Esophagus squamous epithelium (tissue), 5 donors: ENCODE data around the gene KIAA1191. TPM values are rescaled to one million over a fixed set of nuclear protein-coding genes. Genes with fewer than 3 reads are reported as not detected.

Experiments
- DNase-seq: peaks from one replicate; lab custom pipeline; 2025; lab: John Stamatoyannopoulos, UW
- H3K27ac ChIP-seq, 4 donors: fragments of 200-600 bp; sonication (generic); one replicate each; pipeline ENCODE4 v1.5.1; 2016 to 2019; ENCODE audit warnings: mild to moderate bottlenecking in 1 of 4
- H3K27me3 ChIP-seq, 4 donors: fragments of 200-600 bp; sonication (generic); 1 replicate in 3 of 4; 2 replicates in 1 of 4; pipeline versions ENCODE4 v1.5.1 to v1.6.0; 2017 to 2021; ENCODE audit warnings: antibody characterized with exemption in 1 of 4
- H3K36me3 ChIP-seq, 3 donors: fragments of 200-600 bp; sonication (generic); one replicate each; pipeline ENCODE4 v1.5.1; 2016 to 2019
- H3K4me1 ChIP-seq, 3 donors: fragments of 200-600 bp; sonication (generic); one replicate each; pipeline ENCODE4 v1.5.1; 2017 to 2019
- H3K4me3 ChIP-seq, 4 donors: fragments of 200-600 bp; sonication (generic); 1 replicate in 3 of 4; 2 replicates in 1 of 4; pipeline ENCODE4 v1.5.1; 2016 to 2019; ENCODE audit warnings: mild to moderate bottlenecking in 2 of 4, moderate library complexity in 1 of 4
- H3K9me3 ChIP-seq, 3 donors: fragments of 200-600 bp; sonication (generic); one replicate each; pipeline ENCODE4 v1.5.1; 2016 to 2019
- POLR2A ChIP-seq, 4 donors: fragments of 450-650 bp; IDR thresholded peaks; one replicate each; pipeline ENCODE4 v1.6.1; 2017; ENCODE audit warnings: antibody characterized with exemption in 4 of 4, mild to moderate bottlenecking in 4 of 4, moderate library complexity in 3 of 4
- WGBS, 2 donors: methylation state at CpG; one replicate each; pipeline ENCODE4 v1.1.5; 2018; 5-methylcytosine and 5-hydroxymethylcytosine counted together
- intact Hi-C: fragments of 100-400 bp; cut with DNase I; formaldehyde crosslinking; loops from one replicate; pipeline ENCODE4 v1.15.0; 2022
- total RNA-seq, 4 donors: library from RNA; depleted of rRNA; stranded (reverse); fragments of >200 nt; gene quantifications; one replicate each; pipeline ENCODE4 v1.1.0, GENCODE V29; 2016
- TF ChIP-seq, protein P1 (sequence below), 6 experiments: fragments of 450-650 bp in 4 of 6; fragments of 200-600 bp in 2 of 6; sonication (generic) in 2 of 6; IDR thresholded peaks; one replicate each; pipeline ENCODE4 v1.5.1; 2016 to 2019; ENCODE audit warnings: antibody characterized with exemption in 6 of 6, mild to moderate bottlenecking in 4 of 6, moderate library complexity in 4 of 6
- donor health status: DM: yes; HTN: yes; CAD: no.

The KIAA1191 gene
- total RNA-seq, 4 donors from 2014 or later: 57.0 to 99.9 (median 73.7) TPM

DNA sequence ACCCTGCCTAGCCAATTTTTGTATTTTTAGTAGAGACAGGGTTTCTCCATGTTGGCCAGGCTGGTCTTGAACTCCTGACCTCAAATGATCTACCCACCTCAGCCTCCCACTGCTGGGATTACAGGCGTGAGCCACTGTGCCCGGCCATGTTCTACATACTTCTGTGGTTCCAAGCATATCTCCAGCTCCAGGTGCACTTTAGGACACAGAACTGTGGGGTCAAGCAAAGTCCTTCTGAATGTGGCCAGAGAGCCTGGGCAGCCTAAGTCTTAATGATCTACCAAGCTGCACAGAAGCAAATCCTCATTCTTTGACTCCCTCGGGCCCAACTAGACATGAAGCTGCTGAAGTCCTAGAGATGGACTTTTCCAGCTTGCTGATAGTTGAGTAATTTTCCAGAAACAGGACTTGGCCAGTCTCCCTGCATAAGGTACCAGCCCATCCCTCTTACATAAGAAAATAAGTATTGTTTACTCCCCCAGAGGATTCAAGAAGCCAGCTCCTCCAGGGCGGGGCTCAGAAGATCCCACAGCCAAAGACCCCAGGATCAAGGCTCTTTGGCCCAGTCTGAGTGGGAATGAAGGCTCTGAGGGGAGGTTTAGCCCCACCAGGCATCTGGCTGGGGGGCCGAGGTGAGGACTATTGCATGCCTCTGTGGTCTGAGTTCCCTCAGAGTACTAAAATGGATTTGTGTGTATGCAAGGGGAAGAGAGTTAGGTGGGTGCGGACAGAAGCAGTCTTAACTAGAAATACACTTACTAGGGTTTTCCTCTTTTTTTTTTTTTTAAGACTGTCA is 46.1 kb upstream of the KIAA1191 start:
- H3K36me3 ChIP-seq: peaks cover 0 to 64% (median 20%) of the 10 kb centered on the region in 3 donors
- intact Hi-C loops: no loop called here
- no peaks in the 10 kb centered on the region for H3K27me3 ChIP-seq
- no peak for DNase-seq
- peak overlapping the region; percentile 73 to 99 (median 84) for H3K27ac ChIP-seq
- H3K4me1 ChIP-seq: peaks cover 53 to 100% (median 56%) of the 10 kb centered on the region in 3 donors
- H3K9me3 ChIP-seq: no peaks in the 10 kb centered on the region
- peak overlapping the region in 1 of 4 donors; percentile 10 for H3K4me3 ChIP-seq
- no peak for TF ChIP-seq POLR2A (IDR thresholded peaks at IDR 0.05)
- TF ChIP-seq, protein P1, sequence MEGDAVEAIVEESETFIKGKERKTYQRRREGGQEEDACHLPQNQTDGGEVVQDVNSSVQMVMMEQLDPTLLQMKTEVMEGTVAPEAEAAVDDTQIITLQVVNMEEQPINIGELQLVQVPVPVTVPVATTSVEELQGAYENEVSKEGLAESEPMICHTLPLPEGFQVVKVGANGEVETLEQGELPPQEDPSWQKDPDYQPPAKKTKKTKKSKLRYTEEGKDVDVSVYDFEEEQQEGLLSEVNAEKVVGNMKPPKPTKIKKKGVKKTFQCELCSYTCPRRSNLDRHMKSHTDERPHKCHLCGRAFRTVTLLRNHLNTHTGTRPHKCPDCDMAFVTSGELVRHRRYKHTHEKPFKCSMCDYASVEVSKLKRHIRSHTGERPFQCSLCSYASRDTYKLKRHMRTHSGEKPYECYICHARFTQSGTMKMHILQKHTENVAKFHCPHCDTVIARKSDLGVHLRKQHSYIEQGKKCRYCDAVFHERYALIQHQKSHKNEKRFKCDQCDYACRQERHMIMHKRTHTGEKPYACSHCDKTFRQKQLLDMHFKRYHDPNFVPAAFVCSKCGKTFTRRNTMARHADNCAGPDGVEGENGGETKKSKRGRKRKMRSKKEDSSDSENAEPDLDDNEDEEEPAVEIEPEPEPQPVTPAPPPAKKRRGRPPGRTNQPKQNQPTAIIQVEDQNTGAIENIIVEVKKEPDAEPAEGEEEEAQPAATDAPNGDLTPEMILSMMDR (IDR thresholded peaks at IDR 0.05): no peak
- 66 to 72% methylated on average over 3 of the region's 6 CpGs for WGBS, 2 donors

DNA sequence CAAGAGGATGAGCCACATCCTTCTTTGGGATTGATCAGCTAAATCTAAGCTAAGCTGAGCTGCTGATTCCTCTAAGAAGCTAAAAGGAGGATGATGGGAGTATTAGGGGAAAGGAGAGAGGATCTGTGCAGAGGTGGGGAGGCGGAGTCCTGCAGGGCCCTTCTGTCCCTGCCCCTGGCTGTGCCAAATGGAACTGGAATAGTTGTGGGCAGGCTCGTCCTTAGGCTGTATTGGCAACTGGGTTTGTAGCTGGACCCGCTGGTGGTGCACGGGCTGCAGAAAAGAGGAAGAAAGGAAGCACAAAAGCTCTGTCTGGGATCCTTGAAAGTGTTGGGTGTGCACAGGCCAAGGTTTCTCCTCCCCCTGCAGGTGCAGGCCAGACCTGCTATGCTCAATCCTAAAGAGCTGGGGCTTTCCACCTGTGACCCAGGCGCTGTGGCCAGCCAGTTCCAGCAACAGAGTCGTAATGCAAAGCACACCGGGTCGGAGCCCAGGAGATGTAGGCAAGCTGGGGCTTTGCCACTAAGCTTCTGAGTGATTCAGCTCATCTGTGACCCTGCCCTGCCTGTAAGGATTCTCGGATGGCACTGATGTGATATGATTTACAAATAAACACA is 45.0 kb upstream of the KIAA1191 start:
- Histone ChIP-seq H3K36me3 (peaks cover 0 to 72% (median 20%) of the 10 kb centered on the region in 3 donors), H3K9me3 (no peaks in the 10 kb centered on the region), H3K4me3 (no peak overlapping the region), H3K27ac (peak overlapping the region; percentile 73 to 99 (median 84)), H3K4me1 (peaks cover 49 to 100% (median 58%) of the 10 kb centered on the region in 3 donors), H3K27me3 (no peaks in the 10 kb centered on the region)
- WGBS, 2 donors: 49 to 83% methylated on average over 9 of the region's 9 CpGs
- no peak for DNase-seq
- intact Hi-C loops: no loop called here
- TF ChIP-seq, protein P1 (IDR thresholded peaks at IDR 0.05): peak in 2 of 6 experiments; percentile 12 to 22
- TF ChIP-seq POLR2A (IDR thresholded peaks at IDR 0.05): no peak

DNA sequence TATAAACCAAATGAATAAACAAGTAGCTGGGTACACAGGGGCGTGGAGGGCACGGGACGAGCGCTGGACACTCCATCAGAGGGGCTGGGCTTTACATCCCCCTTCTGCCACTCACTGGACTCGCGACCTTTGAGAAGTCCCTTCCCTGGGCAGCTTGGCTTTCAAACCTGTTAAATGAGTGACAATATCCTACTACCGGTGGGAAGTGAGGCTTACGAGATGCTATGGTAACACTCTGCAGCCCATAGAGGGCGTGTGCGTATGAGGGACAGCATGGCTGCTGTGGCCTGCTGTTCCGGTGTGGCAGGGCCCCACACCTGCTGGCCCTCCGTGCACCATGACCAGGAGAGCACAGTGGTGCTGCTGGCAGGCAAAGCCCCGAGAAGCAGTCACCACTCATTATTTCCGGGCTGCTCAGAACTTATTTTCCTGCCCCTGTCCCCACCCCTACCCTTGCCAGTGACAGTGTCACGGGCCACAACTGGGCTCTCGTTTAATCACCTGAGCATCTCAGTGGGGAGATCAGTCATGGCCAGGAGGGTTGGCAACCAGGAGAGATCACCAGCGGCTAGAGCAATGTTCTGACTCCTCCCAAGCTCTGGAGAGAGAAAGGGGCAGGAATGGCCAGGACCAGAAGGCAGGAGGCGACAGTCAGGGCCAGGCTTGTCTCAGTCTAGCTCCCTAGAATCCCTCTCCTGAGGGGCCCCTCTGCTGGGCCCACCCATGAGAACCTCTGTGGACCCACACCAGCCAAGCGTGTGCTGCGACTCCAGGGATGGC is 44.3 kb upstream of the KIAA1191 start:
- whole genome bisulfite sequencing, 2 donors: 86% methylated on average over 15 to 18 of the region's 20 CpGs
- no peak overlapping the region for H3K4me3 ChIP-seq
- peak overlapping the region; percentile 39 to 99 (median 84) for H3K27ac ChIP-seq
- no peaks in the 10 kb centered on the region for H3K27me3 ChIP-seq
- peaks cover 0 to 72% (median 20%) of the 10 kb centered on the region in 3 donors for H3K36me3 ChIP-seq
- TF ChIP-seq, protein P1 (IDR thresholded peaks at IDR 0.05): peak in 1 of 6 experiments; percentile 9
- no peak for TF ChIP-seq POLR2A (IDR thresholded peaks at IDR 0.05)
- peaks cover 46 to 100% (median 58%) of the 10 kb centered on the region in 3 donors for H3K4me1 ChIP-seq
- intact Hi-C loops: no loop called here
- DNase-seq: no peak
- H3K9me3 ChIP-seq: no peaks in the 10 kb centered on the region

GRCh38 chr5:176401281-176402205 is 40.0 kb upstream of the KIAA1191 start:
- intact Hi-C loops: no loop called here
- H3K4me1 ChIP-seq: peaks cover 32 to 72% (median 40%) of the 10 kb centered on the region in 3 donors
- H3K27me3 ChIP-seq: no peaks in the 10 kb centered on the region
- DNase-seq: no peak
- peaks cover 5 to 74% (median 15%) of the 10 kb centered on the region in 3 donors for H3K36me3 ChIP-seq
- WGBS, 2 donors: 81 to 82% methylated on average over 18 to 22 of the region's 22 CpGs
- peak overlapping the region; percentile 71 to 99 (median 87) for H3K27ac ChIP-seq
- TF ChIP-seq POLR2A (IDR thresholded peaks at IDR 0.05): no peak
- TF ChIP-seq, protein P1 (IDR thresholded peaks at IDR 0.05): no peak
- no peaks in the 10 kb centered on the region for H3K9me3 ChIP-seq
- peak overlapping the region in 1 of 4 donors; percentile 32 for H3K4me3 ChIP-seq
